B cell (primary cell): ENCODE data around the gene PAF1. TPM values are rescaled to one million over a fixed set of nuclear protein-coding genes. Genes with fewer than 3 reads are reported as not detected.

Experiments used
- ATAC-seq: fragments of 200-7000 bp; cut with Tn5 transposase; one replicate; pipeline ENCODE4 v1.10.0; 2021; ENCODE audit warnings: low read depth, mild to moderate bottlenecking, moderate number of reproducible peaks, moderate library complexity
- CTCF ChIA-PET: fragments of 350-600 bp; sonication (Branson Sonifier 250); formaldehyde crosslinking; loops from one replicate; lab custom pipeline; 2021; ENCODE audit warnings: antibody characterized with exemption, inconsistent platforms; lab: Charles Lee
- POLR2A ChIA-PET: fragments of 350-600 bp; sonication (Branson Sonifier 250); formaldehyde crosslinking; loops from one replicate; lab custom pipeline; 2021; ENCODE audit warnings: antibody characterized with exemption; lab: Charles Lee
- DNase-seq: peaks from one replicate; pipeline ENCODE4 v3.0.0; 2013
- H2AFZ ChIP-seq: 2 replicates; pipeline ENCODE4 v1.6.1; 2012; ENCODE audit warnings: mild to moderate bottlenecking, low read depth, low read length; ENCODE audit not compliant: insufficient read depth, poor library complexity, severe bottlenecking
- H3K27ac ChIP-seq, 2 donors: 1 replicate in 1 of 2; 2 replicates in 1 of 2; pipeline ENCODE4 v1.5.1; 2012 to 2013; ENCODE audit warnings: low read length in 2 of 2, mild to moderate bottlenecking in 2 of 2, moderate library complexity in 1 of 2
- H3K27me3 ChIP-seq, 4 experiments: fragments of 200-600 bp in 1 of 4; sonication (generic) in 1 of 4; replicated peaks in 1 of 4; 1 replicate in 2 of 4; 2 replicates in 2 of 4; pipeline versions ENCODE4 v1.6.1 to v1.7.0; 2013 to 2016; ENCODE audit warnings: low read length in 3 of 4, mild to moderate bottlenecking in 2 of 4, mixed read lengths in 1 of 4, moderate library complexity in 1 of 4; ENCODE audit not compliant: insufficient read depth in 4 of 4, control insufficient read depth in 3 of 4; ENCODE audit errors: control extremely low read depth in 1 of 4
- H3K36me3 ChIP-seq, 2 experiments: replicated peaks in 1 of 2; 1 replicate in 1 of 2; 2 replicates in 1 of 2; pipeline versions ENCODE4 v1.6.1 to v1.7.1; 2013; ENCODE audit warnings: low read length in 1 of 2; ENCODE audit not compliant: insufficient read depth in 2 of 2, control insufficient read depth in 1 of 2; ENCODE audit errors: control extremely low read depth in 1 of 2, extremely low read depth in 1 of 2
- H3K4me1 ChIP-seq, 2 donors: fragments of 200-600 bp in 1 of 2; sonication (generic) in 1 of 2; 1 replicate in 1 of 2; 2 replicates in 1 of 2; pipeline versions ENCODE4 v1.5.1 to v1.6.1; 2013 to 2017; ENCODE audit warnings: low read length in 2 of 2; ENCODE audit not compliant: control insufficient read depth in 2 of 2, insufficient read depth in 2 of 2
- H3K4me2 ChIP-seq: replicated peaks from 2 replicates; pipeline ENCODE3; 2012; ENCODE audit warnings: mild to moderate bottlenecking, low read depth, low read length; ENCODE audit not compliant: poor library complexity, severe bottlenecking
- H3K4me3 ChIP-seq, 5 experiments: fragments of 200-600 bp in 1 of 5; sonication (generic) in 1 of 5; 1 replicate in 3 of 5; 2 replicates in 2 of 5; pipeline versions ENCODE4 v1.5.1 to v1.7.0; 2011 to 2016; ENCODE audit warnings: low read length in 4 of 5, mild to moderate bottlenecking in 4 of 5, low read depth in 2 of 5, control low read depth in 1 of 5, moderate library complexity in 1 of 5; ENCODE audit not compliant: insufficient read depth in 1 of 5; ENCODE audit errors: control extremely low read depth in 1 of 5, extremely low read depth in 1 of 5
- H3K79me2 ChIP-seq: fragments of 200-600 bp; sonication (generic); one replicate; pipeline ENCODE4 v1.6.0; 2016; ENCODE audit warnings: low read length; ENCODE audit not compliant: control insufficient read depth, insufficient read depth
- H3K9ac ChIP-seq: fragments of 200-600 bp; sonication (generic); 2 replicates; pipeline ENCODE4 v1.6.1; 2017; ENCODE audit warnings: mild to moderate bottlenecking, low read length, moderate library complexity
- H3K9me3 ChIP-seq, 3 donors: one replicate each; pipeline versions ENCODE4 v1.6.1 to v1.7.1; 2013; ENCODE audit warnings: low read length in 2 of 3; ENCODE audit not compliant: control insufficient read depth in 2 of 3, insufficient read depth in 1 of 3; ENCODE audit errors: control extremely low read depth in 1 of 3
- H4K20me1 ChIP-seq: 2 replicates; pipeline ENCODE4 v1.6.0; 2012; ENCODE audit warnings: mild to moderate bottlenecking, low read length; ENCODE audit not compliant: insufficient read depth, control insufficient read depth, poor library complexity, severe bottlenecking
- H3K27ac Mint-ChIP-seq: one replicate; pipeline ENCODE4 v1.8.0; 2021; ENCODE audit warnings: mixed read lengths
- H3K27me3 Mint-ChIP-seq: one replicate; pipeline ENCODE4 v1.8.0; 2021; ENCODE audit warnings: mixed read lengths
- H3K4me1 Mint-ChIP-seq: one replicate; pipeline ENCODE4 v1.8.0; 2021; ENCODE audit warnings: mixed read lengths
- H3K4me3 Mint-ChIP-seq: one replicate; pipeline ENCODE4 v1.8.0; 2021; ENCODE audit warnings: mixed read lengths
- H3K9me3 Mint-ChIP-seq: one replicate; pipeline ENCODE4 v1.8.0; 2022; ENCODE audit warnings: mixed read lengths; ENCODE audit not compliant: insufficient read depth
- CTCF ChIP-seq: fragments of 200-600 bp; IDR thresholded peaks from one replicate; pipeline ENCODE4 v1.8.0; 2022; ENCODE audit warnings: antibody characterized with exemption, mild to moderate bottlenecking
- EZH2 ChIP-seq: IDR thresholded peaks from 2 replicates; pipeline ENCODE4 v1.6.1; 2012; ENCODE audit warnings: borderline replicate concordance, low read depth, mild to moderate bottlenecking, moderate library complexity, low read length; ENCODE audit not compliant: insufficient read depth, poor library complexity, severe bottlenecking
- WGBS: methylation state at CpG from one replicate; pipeline ENCODE4 v1.1.5; 2013; ENCODE audit warnings: missing lambda C conversion rate; ENCODE audit not compliant: insufficient coverage; 5-methylcytosine and 5-hydroxymethylcytosine counted together
- intact Hi-C: fragments of 100-400 bp; cut with micrococcal nuclease; formaldehyde crosslinking; loops from one replicate; pipeline ENCODE4 v1.10.0; 2022
- polyA plus RNA-seq: library from polyadenylated mRNA; depleted of rRNA; stranded (reverse); fragments of >200 nt; gene quantifications from 2 replicates; pipeline ENCODE4 v1.2.3, GENCODE V29; 2012
- total RNA-seq, 2 donors: library from RNA; stranded (reverse); fragments of 120-200 nt in 1 of 2; gene quantifications; 1 replicate in 1 of 2; 2 replicates in 1 of 2; pipeline versions ENCODE4 v1.2.3 to v1.2.4, GENCODE V29; 2013 to 2022

PAF1 gene
- total and polyA plus RNA-seq, 2 donors (not counting 1 experiment from before 2014, with no cell fraction given) = 59.9 to 387 TPM

- TF ChIP-seq EZH2 (no peak), CTCF (peak; percentile 94)
- 44% methylated on average over 10 of the region's 17 CpGs for WGBS
- H3K4me1 ChIP-seq = peaks cover 49 to 57% of the 10 kb centered on the region in 2 donors
- H3K27ac Mint-ChIP-seq = peak overlapping the region; percentile 96
- H3K27me3 ChIP-seq = no peaks in the 10 kb centered on the region
- peaks cover 69% of the 10 kb centered on the region for H3K79me2 ChIP-seq
- peaks cover 65% of the 10 kb centered on the region for H3K4me1 Mint-ChIP-seq
- peaks cover 0 to 17% (median 0%) of the 10 kb centered on the region in 3 donors for H3K9me3 ChIP-seq
- H3K4me3 ChIP-seq = peak overlapping the region in 4 of 5 experiments; percentile 1 to 21 (median 13)
- intact Hi-C loops = loop anchor here (1.0 kb wide), 3 partner anchors 14 to 275 kb away; partner anchors contain the start of gene SUPT5H
- peak; percentile 92 for DNase-seq
- H3K27ac ChIP-seq = peak overlapping the region; percentile 90 to 100
- H3K4me3 Mint-ChIP-seq = peak overlapping the region; percentile 70
- peak overlapping the region; percentile 60 for H3K4me2 ChIP-seq
- no peak overlapping the region for H2AFZ ChIP-seq
- ATAC-seq = peak; percentile 50
- ChIA-PET POLR2A (interaction anchor here (0.6 to 4.1 kb wide), 10 partner anchors 10 to 272 kb away, joined by 3 to 67 read pairs (median 4); partner anchors contain the start of genes PAK4, PLEKHG2, RPS16 and SAMD4B), CTCF (interaction anchor here (0.6 to 8.9 kb wide), 19 partner anchors 8 to 285 kb away, joined by 3 to 260 read pairs (median 6); partner anchors contain the start of genes EID2B, PLEKHG2, RPS16 and SAMD4B)
- H3K9me3 Mint-ChIP-seq = no peaks in the 10 kb centered on the region
- H4K20me1 ChIP-seq = peaks cover 19% of the 10 kb centered on the region
- H3K27me3 Mint-ChIP-seq = no peaks in the 10 kb centered on the region
- peak overlapping the region; percentile 29 for H3K9ac ChIP-seq
- H3K36me3 ChIP-seq = peaks cover 0 to 37% of the 10 kb centered on the region in 2 experiments
These were observed 6.7 kb upstream of the PAF1 start for GRCh38 chr19:39397360-39398296.
